Epithelial cell of esophagus (primary cell): ENCODE measurements around the gene HAS3.
"Not testable (repeated sequence)": the region's sequence is repeated elsewhere in the genome, so short reads cannot be mapped to it uniquely, and the experiment has no call there.

ENCODE experiments used
- DNase-seq: peaks from one replicate; pipeline ENCODE4 v3.0.0; 2010; ENCODE audit warnings: low read depth
- H3K4me3 ChIP-seq: 2 replicates; pipeline ENCODE4 v1.5.1; 2011; ENCODE audit warnings: mild to moderate bottlenecking, low read length, control low read depth
- TF ChIP-seq, protein P1 (sequence below): IDR thresholded peaks from 2 replicates; pipeline ENCODE4 v1.5.1; 2011; ENCODE audit warnings: low read depth, mild to moderate bottlenecking, low read length, control low read depth, inconsistent platforms; ENCODE audit not compliant: insufficient read depth; ENCODE audit errors: missing control alignments

The HAS3 gene

DNA sequence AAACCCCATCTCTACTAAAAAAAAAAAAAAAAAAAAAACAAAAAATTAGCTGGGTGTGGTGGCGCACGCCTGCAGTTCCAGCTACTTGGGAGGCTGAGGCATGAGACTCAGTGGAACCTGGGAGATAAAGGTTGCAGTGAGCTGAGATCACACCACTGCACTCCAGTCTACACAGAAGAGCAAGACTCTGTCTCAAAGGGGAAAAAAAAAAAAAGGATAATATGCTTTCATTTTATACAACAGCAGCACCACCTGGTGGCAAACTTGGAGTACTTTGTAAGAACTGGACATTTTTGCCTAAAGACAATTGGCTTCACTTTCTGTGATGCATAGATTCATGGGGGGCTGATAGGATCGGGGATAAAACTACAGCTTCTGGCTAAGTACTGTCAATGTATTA lies 18.5 kb downstream of the HAS3 start:
- DNase-seq, result peak; percentile 73
- TF ChIP-seq, protein P1, sequence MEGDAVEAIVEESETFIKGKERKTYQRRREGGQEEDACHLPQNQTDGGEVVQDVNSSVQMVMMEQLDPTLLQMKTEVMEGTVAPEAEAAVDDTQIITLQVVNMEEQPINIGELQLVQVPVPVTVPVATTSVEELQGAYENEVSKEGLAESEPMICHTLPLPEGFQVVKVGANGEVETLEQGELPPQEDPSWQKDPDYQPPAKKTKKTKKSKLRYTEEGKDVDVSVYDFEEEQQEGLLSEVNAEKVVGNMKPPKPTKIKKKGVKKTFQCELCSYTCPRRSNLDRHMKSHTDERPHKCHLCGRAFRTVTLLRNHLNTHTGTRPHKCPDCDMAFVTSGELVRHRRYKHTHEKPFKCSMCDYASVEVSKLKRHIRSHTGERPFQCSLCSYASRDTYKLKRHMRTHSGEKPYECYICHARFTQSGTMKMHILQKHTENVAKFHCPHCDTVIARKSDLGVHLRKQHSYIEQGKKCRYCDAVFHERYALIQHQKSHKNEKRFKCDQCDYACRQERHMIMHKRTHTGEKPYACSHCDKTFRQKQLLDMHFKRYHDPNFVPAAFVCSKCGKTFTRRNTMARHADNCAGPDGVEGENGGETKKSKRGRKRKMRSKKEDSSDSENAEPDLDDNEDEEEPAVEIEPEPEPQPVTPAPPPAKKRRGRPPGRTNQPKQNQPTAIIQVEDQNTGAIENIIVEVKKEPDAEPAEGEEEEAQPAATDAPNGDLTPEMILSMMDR, result peak; percentile 65
- H3K4me3 ChIP-seq, result no peak overlapping the region

DNA sequence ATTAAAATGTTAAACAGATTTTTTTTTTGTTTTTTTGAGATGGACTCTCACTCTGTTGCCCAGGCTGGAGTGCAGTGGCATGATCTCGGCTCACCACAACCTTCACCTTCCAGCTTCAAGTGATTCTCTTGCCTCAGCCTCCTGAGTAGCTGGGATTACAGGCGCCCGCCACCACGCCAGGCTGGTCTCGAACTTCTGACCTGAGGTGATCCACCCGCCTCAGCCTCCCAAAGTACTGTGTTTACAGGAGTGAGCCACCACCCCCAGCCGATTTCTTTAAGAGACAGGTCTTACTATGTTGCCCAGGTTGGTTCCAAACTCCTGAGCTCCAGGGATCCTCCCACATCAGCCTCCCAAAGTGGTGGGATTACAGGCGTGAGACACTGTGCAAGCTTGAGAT lies 19.0 kb downstream of the HAS3 start:
- DNase-seq, H3K4me3 ChIP-seq: not testable (repeated sequence)

DNA sequence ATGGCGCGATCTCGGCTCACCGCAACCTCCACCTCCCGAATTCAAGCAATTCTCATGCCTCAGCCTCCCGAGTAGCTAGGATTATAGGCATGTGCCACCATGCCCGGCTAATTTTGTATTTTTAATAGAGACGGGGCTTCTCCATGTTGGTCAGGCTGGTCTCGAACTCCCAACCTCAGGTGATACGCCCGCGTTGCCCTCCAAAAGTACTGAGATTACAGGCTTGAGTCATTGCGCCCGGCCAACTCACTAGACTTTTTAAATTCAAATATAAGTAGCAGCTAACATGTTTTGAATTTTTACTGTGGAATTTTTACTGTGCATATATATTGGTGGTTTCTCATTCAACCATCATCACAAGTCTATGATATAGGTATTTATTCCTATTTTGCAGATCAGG lies 19.5 kb downstream of the HAS3 start:
- not testable (repeated sequence) for H3K4me3 ChIP-seq, DNase-seq

DNA sequence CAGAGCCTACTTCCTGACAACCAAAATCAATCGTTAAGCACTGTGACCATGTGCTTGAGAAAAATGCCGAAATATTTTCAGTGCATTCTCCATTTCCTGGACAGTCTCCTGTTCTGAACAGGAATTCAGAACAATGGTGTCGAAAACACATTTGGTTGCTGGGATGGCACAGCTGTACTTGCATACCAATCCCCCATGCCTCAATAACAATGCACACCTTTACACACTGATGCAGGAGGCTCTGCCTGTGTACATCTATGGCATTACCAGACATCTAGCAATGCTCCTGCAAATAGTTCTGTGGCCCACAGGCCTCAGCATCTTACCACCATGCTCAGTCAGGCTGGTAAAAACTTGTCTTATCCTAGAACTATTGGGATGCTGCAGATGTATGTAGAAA lies 20.8 kb downstream of the HAS3 start:
- TF ChIP-seq, protein P1, result no peak
- no peak for DNase-seq

DNA sequence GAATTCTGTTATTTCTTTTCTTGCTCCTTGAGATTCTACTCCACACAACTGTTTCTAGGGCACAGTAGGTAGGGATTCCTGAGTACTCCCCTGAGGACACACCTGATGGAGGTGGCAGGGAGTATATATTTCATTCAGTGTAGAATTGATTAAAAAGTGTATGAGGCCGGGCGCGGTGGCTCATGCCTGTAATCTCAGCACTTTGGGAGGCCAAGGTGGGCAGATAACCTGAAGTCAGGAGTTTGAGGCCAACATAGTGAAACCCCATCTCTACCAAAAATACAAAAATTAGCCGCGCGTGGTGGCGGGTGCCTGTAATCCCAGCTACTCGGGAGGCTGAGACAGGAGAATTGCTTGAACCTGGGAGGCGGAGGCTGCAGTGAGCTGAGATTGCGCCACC lies 21.3 kb downstream of the HAS3 start:
- not testable (repeated sequence) for DNase-seq, H3K4me3 ChIP-seq

More for the DNA sequence above, 20.8 kb downstream of the HAS3 start:
- no peak overlapping the region for H3K4me3 ChIP-seq

DNA sequence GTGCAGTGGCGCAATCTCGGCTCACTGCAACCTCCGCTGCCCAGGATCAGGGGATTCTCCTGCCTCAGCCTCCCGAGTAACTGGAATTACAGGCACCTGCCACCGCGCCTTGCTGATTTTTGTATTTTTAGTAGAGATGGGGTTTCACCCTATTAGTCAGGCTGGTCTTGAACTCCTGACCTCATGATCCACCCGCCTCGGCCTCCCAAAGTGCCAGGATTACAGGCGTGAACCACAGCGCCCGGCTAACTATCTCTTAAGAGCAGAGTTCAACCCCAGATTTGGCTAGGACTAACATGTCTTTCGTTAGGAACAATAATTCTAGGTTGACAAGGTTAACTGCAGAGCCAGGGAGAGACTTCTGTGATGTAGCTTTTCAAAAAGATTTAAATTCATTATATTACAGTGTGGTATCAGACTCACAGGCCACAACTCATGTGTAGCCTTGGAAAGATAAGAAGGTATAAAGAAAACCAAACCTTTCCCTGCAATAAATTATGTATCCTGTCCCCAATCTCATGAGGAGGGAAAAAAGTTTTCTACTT lies 22.6 kb downstream of the HAS3 start:
- no peak for DNase-seq
- no peak overlapping the region for H3K4me3 ChIP-seq
- TF ChIP-seq, protein P1, result no peak

DNA sequence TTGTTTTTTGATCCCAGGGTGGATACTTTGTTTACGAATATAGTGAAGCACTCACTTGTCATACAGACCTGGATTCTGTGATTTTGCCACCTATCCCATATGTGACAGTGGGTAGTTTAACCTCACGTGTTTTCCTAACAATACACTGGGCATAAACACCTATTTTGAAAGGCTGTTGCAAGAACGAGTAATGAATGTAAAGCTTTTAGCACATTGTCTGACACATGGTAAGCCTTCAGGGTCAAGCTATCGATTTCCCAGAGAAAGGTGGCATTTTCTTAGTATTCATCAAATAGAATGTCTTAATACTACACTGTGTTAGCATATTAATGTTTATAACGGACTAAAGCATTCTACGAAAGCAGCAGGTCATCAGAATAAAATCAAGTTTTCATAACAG lies 25.0 kb downstream of the HAS3 start:
- no peak overlapping the region for H3K4me3 ChIP-seq
- TF ChIP-seq, protein P1, result no peak
- DNase-seq, result no peak

DNA sequence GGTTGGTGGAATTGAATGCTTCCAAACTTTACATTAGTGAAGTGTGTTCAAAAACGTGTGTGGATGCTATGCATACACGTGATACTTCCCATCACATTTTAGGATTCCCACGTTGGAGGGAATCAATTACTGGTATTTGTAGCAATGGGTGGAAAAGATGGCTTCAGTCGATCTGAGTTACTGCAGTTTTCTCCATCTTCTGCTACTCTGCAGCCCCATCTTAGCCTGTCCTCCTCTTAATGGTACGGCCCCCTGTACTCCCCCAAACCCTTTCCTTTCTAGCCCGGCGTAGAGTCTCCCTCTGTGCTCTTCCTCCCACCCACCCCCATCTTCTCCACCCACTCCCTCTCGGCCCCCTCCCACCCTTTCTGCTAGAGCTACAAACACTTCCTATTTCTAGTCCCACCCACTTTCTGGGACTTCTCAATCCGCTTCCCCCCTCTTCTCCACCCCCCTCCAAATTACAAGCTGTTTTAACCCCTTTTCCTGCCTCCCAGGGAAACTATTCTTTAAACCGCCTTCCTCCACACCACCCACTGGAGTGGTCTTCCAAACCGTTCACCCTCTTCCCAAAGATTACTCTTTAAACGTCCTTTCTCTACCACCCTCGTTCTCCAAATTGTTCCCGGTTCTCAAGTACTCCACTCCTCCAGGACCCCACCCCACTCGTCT lies 25.9 kb downstream of the HAS3 start:
- no peak for DNase-seq
- peak overlapping the region; percentile 86 for H3K4me3 ChIP-seq
- TF ChIP-seq, protein P1, result no peak
